GM20000 (cell line): ENCODE measurements around the gene SETMAR.

ENCODE experiments used
- DNase-seq: peaks from one replicate; pipeline ENCODE4 v3.0.0; 2012; ENCODE audit warnings: low spot score
- CTCF ChIP-seq: IDR thresholded peaks from 2 replicates; pipeline ENCODE4 v1.5.1; 2012; ENCODE audit warnings: mild to moderate bottlenecking, control low read depth; ENCODE audit errors: extremely low read depth, missing control alignments

Gene SETMAR

GRCh38 chr3:4306091-4306490 is 2.9 kb downstream of the SETMAR start:
- DNase-seq, result no peak
- TF ChIP-seq CTCF, result no peak

DNA sequence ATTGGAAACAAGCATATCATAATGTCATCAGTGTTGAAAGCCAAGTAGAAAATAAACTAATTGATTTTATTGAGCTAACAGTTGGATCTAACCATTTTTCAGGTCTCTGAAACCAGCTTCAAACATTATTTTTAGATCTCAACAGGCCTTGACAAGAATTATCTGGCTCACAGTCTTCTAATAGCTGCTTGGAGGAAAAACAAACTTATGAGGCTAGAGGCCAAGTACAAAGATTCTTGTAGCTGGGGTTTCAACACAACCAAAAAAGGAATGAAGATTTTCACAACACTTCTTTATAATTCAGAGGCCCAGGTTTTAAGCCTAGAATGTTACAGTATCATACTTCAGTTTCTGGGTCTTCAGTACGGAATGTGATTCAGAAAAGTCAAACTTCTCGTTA is 3.7 kb downstream of the SETMAR start:
- DNase-seq, result no peak
- no peak for TF ChIP-seq CTCF

DNA sequence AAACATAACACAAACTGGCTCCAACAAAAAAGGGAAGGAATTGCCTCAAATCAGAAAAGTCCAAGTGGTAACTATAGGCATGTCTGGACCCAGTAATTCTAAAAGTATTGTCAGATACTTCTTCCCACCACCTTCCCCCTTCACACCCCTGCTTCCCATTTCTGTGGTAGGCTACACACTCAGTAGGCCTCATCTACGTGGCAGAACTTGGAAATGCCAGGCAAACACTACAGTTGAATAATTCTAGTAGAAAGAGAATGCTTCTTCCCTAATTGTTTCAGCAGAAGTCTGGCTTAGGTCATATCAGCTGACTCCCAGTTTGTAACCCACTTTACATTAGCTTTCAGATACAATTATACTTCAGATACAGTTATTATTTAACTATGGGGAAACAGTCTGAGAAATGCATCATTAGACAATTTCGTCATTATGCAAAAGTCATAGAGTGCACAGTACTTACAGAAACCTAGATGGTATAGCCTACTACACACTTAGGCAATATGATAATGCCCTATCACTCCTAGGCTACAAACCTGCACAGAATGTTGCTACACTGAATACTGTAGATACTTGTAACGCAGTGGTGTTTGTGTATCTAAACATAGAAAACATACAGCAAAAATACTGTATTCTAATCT is 6.4 kb downstream of the SETMAR start:
- DNase-seq, result no peak
- no peak for TF ChIP-seq CTCF

GRCh38 chr3:4310971-4311370 is 7.8 kb downstream of the SETMAR start:
- no peak for DNase-seq
- TF ChIP-seq CTCF, result no peak

DNA sequence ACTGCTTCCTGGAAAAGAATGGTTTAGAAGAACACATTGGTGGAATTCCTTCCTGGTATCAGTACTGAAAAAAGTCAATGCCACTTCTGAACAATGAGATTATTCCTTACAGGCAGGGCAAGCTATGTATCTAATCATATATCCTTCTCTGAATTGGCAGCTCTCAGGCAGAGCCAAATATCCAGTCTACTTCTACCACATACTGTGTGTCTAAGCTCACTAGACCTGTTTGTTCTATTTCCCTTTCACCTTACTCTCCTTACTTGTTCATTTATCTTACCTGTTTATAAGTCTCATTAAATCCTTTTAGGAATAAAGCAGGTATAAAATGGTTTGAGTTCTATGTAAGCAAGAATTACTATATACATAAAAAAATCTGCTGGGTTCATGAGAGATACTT is 8.3 kb downstream of the SETMAR start:
- TF ChIP-seq CTCF, result no peak
- DNase-seq, result no peak

DNA sequence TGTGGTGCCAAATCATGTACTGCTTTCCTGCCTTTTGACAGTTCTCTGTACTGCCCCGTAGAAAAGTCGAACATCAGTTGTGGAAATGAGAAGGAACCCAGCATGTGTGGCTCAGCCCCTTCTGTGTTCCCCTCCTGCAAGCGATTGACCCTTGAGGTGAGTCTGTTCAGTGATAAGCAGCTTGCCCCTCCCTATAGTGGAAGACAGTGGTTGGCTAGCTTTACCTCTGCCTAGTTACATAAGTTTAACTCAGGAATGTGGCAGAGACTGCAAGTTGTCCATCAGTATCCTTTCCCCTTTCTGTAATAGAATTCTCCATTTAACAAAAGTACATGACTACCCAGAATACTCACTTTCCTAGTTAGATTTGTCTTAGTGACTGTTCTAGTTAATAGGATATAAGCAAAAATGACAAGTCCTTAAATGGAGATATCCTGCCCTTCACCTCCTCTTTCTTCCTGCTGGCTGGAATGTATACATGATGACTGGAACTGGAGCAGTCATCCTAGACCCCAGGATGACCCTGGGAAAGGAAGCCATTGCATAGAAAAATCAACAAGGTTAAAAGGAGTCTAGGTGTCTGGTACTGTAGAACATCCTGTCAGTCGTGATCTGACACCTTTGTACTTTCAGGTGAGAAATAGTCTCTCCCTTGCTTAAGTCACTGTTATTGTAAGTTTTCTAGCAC is 10.6 kb downstream of the SETMAR start:
- DNase-seq, result no peak
- no peak for TF ChIP-seq CTCF

DNA sequence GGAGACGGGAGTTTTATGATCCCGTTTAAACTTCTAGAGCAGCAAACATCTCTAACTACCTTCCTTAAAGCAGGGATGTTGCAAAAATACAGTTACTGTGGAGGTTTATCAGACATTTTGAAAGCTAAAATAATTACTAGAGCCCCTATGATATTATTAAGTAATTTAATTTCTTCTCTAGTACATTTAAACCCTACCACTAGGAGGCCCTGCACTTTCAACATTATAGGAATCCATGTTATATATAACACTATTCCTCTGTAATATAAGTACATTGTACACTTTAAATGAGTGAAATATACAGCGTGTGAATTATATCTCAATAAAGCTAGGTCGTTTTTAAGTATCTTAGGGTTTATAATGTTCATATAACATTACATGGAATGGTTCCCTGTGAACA is 11.5 kb downstream of the SETMAR start:
- TF ChIP-seq CTCF, result no peak
- DNase-seq, result no peak
